ENCODE measurements around the gene SPTBN1. TPM values are rescaled to one million over a fixed set of nuclear protein-coding genes. Genes with fewer than 3 reads are reported as not detected.

The SPTBN1 gene
- total RNA-seq, 1 experiment from 2014 or later = 202 TPM

- Histone ChIP-seq H3K9me3 (ENCODE audit: low read length) (no peaks in the 10 kb centered on the region), H3K9me2 (replicated peaks; ENCODE audit: low read length) (no peaks in the 10 kb centered on the region), H4K20me1 (ENCODE audit: low read length) (no peaks in the 10 kb centered on the region), H3K27ac (ENCODE audit: low read length) (peak overlapping the region; percentile 100), H3F3A (ENCODE audit: low read length, unreplicated experiment) (peaks cover 22% of the 10 kb centered on the region), H3K4me1 (ENCODE audit: insufficient read depth, low read length) (peaks cover 66% of the 10 kb centered on the region), H3K79me2 (ENCODE audit: low read length) (peaks cover 93% of the 10 kb centered on the region), H3K4me3 (ENCODE audit: low read length) (peak overlapping the region; percentile 43), H3K36me3 (ENCODE audit: low read depth, low read length) (peaks cover 18% of the 10 kb centered on the region), H3K4me2 (ENCODE audit: low read length) (peak overlapping the region; percentile 76), H3K9ac (ENCODE audit: low read length) (peak overlapping the region; percentile 98), H2AFZ (ENCODE audit: low read length) (no peak overlapping the region), H3K27me3 (ENCODE audit: low read length) (no peaks in the 10 kb centered on the region)
- CTCF ChIA-PET = interaction anchor here (0.7 kb wide), 1 partner anchor 1272 kb away, joined by 13 read pairs; no protein-coding TSS in a partner anchor
- TSS peak; percentile 73 for BruUV-seq (replicated peaks)
- POLR2A ChIA-PET (ENCODE audit: unreplicated experiment) = interaction anchor here (0.5 to 0.6 kb wide), 2 partner anchors 11 to 29 kb away, joined by 4 to 7 read pairs; no protein-coding TSS in a partner anchor
- DNase-seq = no peak
- intact Hi-C loops (cut with micrococcal nuclease) = loop anchor here (2.0 to 5.0 kb wide), 2 partner anchors 42 to 48 kb away; no protein-coding TSS in a partner anchor
- no peak for ATAC-seq
- TF ChIP-seq EZH2 (IDR thresholded peaks at IDR 0.05; ENCODE audit: low read length, unreplicated experiment) = no peak
- no peak for TF ChIP-seq CTCF (conservative IDR thresholded peaks at IDR 0.05; ENCODE audit: low read depth, low read length)
- TF ChIP-seq EZH2phosphoT487 (IDR thresholded peaks at IDR 0.05; ENCODE audit: borderline replicate concordance, low read length) = no peak
Observed at GRCh38 chr2:54570321-54570855, 114.3 kb downstream of the SPTBN1 start.

- H3K4me1 ChIP-seq (ENCODE audit: insufficient read depth, low read length) = peaks cover 71% of the 10 kb centered on the region
- H3K9me2 ChIP-seq (replicated peaks; ENCODE audit: low read length) = no peaks in the 10 kb centered on the region
- intact Hi-C loops (cut with micrococcal nuclease) = loop anchor here (2.0 to 5.0 kb wide), 2 partner anchors 41 to 48 kb away; no protein-coding TSS in a partner anchor
- peak overlapping the region; percentile 98 for H3K9ac ChIP-seq (ENCODE audit: low read length)
- no peak overlapping the region for H2AFZ ChIP-seq (ENCODE audit: low read length)
- peak overlapping the region; percentile 58 for H3K4me3 ChIP-seq (ENCODE audit: low read length)
- ChIA-PET CTCF (no interaction called here), POLR2A (ENCODE audit: unreplicated experiment) (interaction anchor here (0.5 kb wide), 1 partner anchor 43 kb away, joined by 3 read pairs; no protein-coding TSS in a partner anchor)
- TSS peak; percentile 51 for BruUV-seq (replicated peaks)
- H3K36me3 ChIP-seq (ENCODE audit: low read depth, low read length) = peaks cover 18% of the 10 kb centered on the region
- ATAC-seq (peak; percentile 76), DNase-seq (peak; percentile 95)
- peaks cover 93% of the 10 kb centered on the region for H3K79me2 ChIP-seq (ENCODE audit: low read length)
- H4K20me1 ChIP-seq (ENCODE audit: low read length) = no peaks in the 10 kb centered on the region
- peaks cover 22% of the 10 kb centered on the region for H3F3A ChIP-seq (ENCODE audit: low read length, unreplicated experiment)
- peak overlapping the region; percentile 92 for H3K4me2 ChIP-seq (ENCODE audit: low read length)
- H3K9me3 ChIP-seq (ENCODE audit: low read length) = no peaks in the 10 kb centered on the region
- TF ChIP-seq CTCF (conservative IDR thresholded peaks at IDR 0.05; ENCODE audit: low read depth, low read length) (no peak), EZH2phosphoT487 (IDR thresholded peaks at IDR 0.05; ENCODE audit: borderline replicate concordance, low read length) (no peak), EZH2 (IDR thresholded peaks at IDR 0.05; ENCODE audit: low read length, unreplicated experiment) (no peak)
- no peaks in the 10 kb centered on the region for H3K27me3 ChIP-seq (ENCODE audit: low read length)
- H3K27ac ChIP-seq (ENCODE audit: low read length) = peak overlapping the region; percentile 100
Observed at GRCh38 chr2:54570925-54571694, 115.0 kb downstream of the SPTBN1 start.

Data from PC-3 (cell line).